Measurements from ENCODE around the gene CTTNBP2. TPM values are rescaled to one million over a fixed set of nuclear protein-coding genes. Genes with fewer than 3 reads are reported as not detected.

The CTTNBP2 gene
- total RNA-seq, 1 experiment from 2014 or later: 17.6 TPM

GRCh38 chr7:117863618-117864017 lies 9.6 kb downstream of the CTTNBP2 start:
- no peak overlapping the region for H2AK5ac ChIP-seq (ENCODE audit: insufficient read length, low read length)
- H2BK5ac ChIP-seq (ENCODE audit: insufficient read length, low read length): no peak overlapping the region
- Mint-ChIP-seq H3K36me3 (ENCODE audit: insufficient read depth in 1 of 3, low read depth in 3 of 3) (peaks cover 10 to 31% (median 17%) of the 10 kb centered on the region in 3 experiments; a peak in 6 of 7 replicates), H3K4me3 (no peak overlapping the region), H3K27me3 (ENCODE audit: low read depth) (no peaks in the 10 kb centered on the region), H3K4me1 (peaks cover 30 to 45% of the 10 kb centered on the region in 2 experiments), H3K9me3 (no peaks in the 10 kb centered on the region), H3K27ac (0 out of 7 replicates have a peak overlapping the region, but pooled peaks of 1 of the 3 experiments have one; percentile 18)
- H3K23ac ChIP-seq (ENCODE audit: insufficient read length, low read depth, low read length): no peak overlapping the region
- no peak overlapping the region for H3K4me2 ChIP-seq (ENCODE audit: insufficient read depth, insufficient read length, low read length)
- H3K9me3 ChIP-seq (ENCODE audit: control insufficient read depth, low read depth, low read length): no peaks in the 10 kb centered on the region
- H4K8ac ChIP-seq (replicated peaks; ENCODE audit: insufficient read length, low read depth, low read length): no peak overlapping the region
- H3K4me1 ChIP-seq (ENCODE audit: insufficient read depth, low read length): no peaks in the 10 kb centered on the region; the same call in 1 of the 2 replicates
- no peaks in the 10 kb centered on the region for H3K23me2 ChIP-seq (ENCODE audit: insufficient read length, low read depth, low read length, poor library complexity, severe bottlenecking)
- no peak overlapping the region for H3K56ac ChIP-seq (ENCODE audit: insufficient read length, low read depth, low read length)
- H3K27me3 ChIP-seq (ENCODE audit: insufficient read depth, low read length): no peaks in the 10 kb centered on the region
- H3K79me2 ChIP-seq (ENCODE audit: insufficient read depth, low read length): peaks cover 14% of the 10 kb centered on the region; the same call in 1 of the 2 replicates
- H3K9ac ChIP-seq (ENCODE audit: extremely low read depth, insufficient read length, low read length): no peak overlapping the region
- no peaks in the 10 kb centered on the region for H3K79me1 ChIP-seq (ENCODE audit: insufficient read depth, low read depth, low read length, poor library complexity, severe bottlenecking)
- no peak for DNase-seq
- H2BK12ac ChIP-seq (ENCODE audit: insufficient read length, low read depth, low read length): no peak overlapping the region
- no peak overlapping the region for H3K18ac ChIP-seq (ENCODE audit: insufficient read length, low read depth, low read length)
- no peak overlapping the region for H3K14ac ChIP-seq (ENCODE audit: insufficient read depth, low read length)
- TF ChIP-seq CTCF (conservative IDR thresholded peaks at IDR 0.05): no peak
- H4K91ac ChIP-seq (ENCODE audit: insufficient read length, low read depth, low read length): no peak overlapping the region
- H3K4ac ChIP-seq (ENCODE audit: low read depth, low read length): no peak overlapping the region
- H3T11ph ChIP-seq (ENCODE audit: low read length): no peak overlapping the region
- no peak overlapping the region for H2BK20ac ChIP-seq (ENCODE audit: low read depth, low read length, poor library complexity, severe bottlenecking)
- no peak overlapping the region for H2BK120ac ChIP-seq (ENCODE audit: low read depth, low read length, poor library complexity, severe bottlenecking)
- no peak overlapping the region for H4K5ac ChIP-seq (ENCODE audit: insufficient read length, low read depth, low read length)
- no peak overlapping the region for H3K27ac ChIP-seq (ENCODE audit: insufficient read length, low read depth, low read length)
- no CpG with 5 or more reads among the region's 2 CpGs for WGBS (ENCODE audit: extremely low coverage, insufficient read length, low lambda C conversion rate)
- H2BK15ac ChIP-seq (ENCODE audit: low read depth, low read length): no peak overlapping the region
- no peaks in the 10 kb centered on the region for H4K20me1 ChIP-seq (ENCODE audit: control insufficient read depth, insufficient read depth, insufficient read length)
- no peak overlapping the region for H2AFZ ChIP-seq (ENCODE audit: low read length)
